Natural killer cell (primary cell): ENCODE measurements around the gene FAAH. TPM values are rescaled to one million over a fixed set of nuclear protein-coding genes. Genes with fewer than 3 reads are reported as not detected.

Experiments
- ATAC-seq, 3 donors: fragments of 150-1000 bp in 2 of 3; fragments of 200-7000 bp in 1 of 3; cut with Tn5 transposase; 1 replicate in 1 of 3; 2 replicates in 2 of 3; pipeline ENCODE4 v1.10.0; 2021; ENCODE audit warnings: mild to moderate bottlenecking in 2 of 3, moderate library complexity in 2 of 3
- DNase-seq, 2 donors: peaks; one replicate each; pipeline versions ENCODE4 v3.0.0 to v3.0.0-alpha.2; 2013 to 2021; ENCODE audit warnings: mixed read lengths in 1 of 2
- H3K27ac ChIP-seq: one replicate; pipeline ENCODE4 v1.5.1; 2013; ENCODE audit warnings: mild to moderate bottlenecking, low read length
- H3K27me3 ChIP-seq: one replicate; pipeline ENCODE4 v1.6.1; 2013; ENCODE audit warnings: low read length; ENCODE audit not compliant: control insufficient read depth, insufficient read depth
- H3K36me3 ChIP-seq: one replicate; pipeline ENCODE4 v1.6.1; 2013; ENCODE audit warnings: low read length; ENCODE audit not compliant: control insufficient read depth, insufficient read depth
- H3K4me1 ChIP-seq: one replicate; pipeline ENCODE4 v1.6.1; 2013; ENCODE audit warnings: low read length; ENCODE audit not compliant: control insufficient read depth, insufficient read depth
- H3K4me3 ChIP-seq: one replicate; pipeline ENCODE4 v1.5.1; 2013; ENCODE audit warnings: low read length
- H3K9me3 ChIP-seq: one replicate; pipeline ENCODE4 v1.6.1; 2013; ENCODE audit warnings: low read length; ENCODE audit not compliant: control insufficient read depth, insufficient read depth
- H3K27ac Mint-ChIP-seq, 2 donors: one replicate each; pipeline ENCODE4 v1.8.0; 2022; ENCODE audit warnings: mild to moderate bottlenecking in 2 of 2, mixed read lengths in 2 of 2, moderate library complexity in 1 of 2
- H3K27me3 Mint-ChIP-seq, 2 donors: one replicate each; pipeline ENCODE4 v1.8.0; 2022; ENCODE audit warnings: low read depth in 2 of 2, mixed read lengths in 2 of 2
- H3K36me3 Mint-ChIP-seq: one replicate; pipeline ENCODE4 v1.8.0; 2022; ENCODE audit warnings: mixed read lengths
- H3K4me1 Mint-ChIP-seq, 2 donors: one replicate each; pipeline ENCODE4 v1.8.0; 2022; ENCODE audit warnings: mixed read lengths in 2 of 2
- H3K4me3 Mint-ChIP-seq: one replicate; pipeline ENCODE4 v1.8.0; 2022; ENCODE audit warnings: mild to moderate bottlenecking, moderate library complexity, mixed read lengths
- H3K9me3 Mint-ChIP-seq, 2 donors: one replicate each; pipeline ENCODE4 v1.8.0; 2022; ENCODE audit warnings: mixed read lengths in 2 of 2
- WGBS: methylation state at CpG from one replicate; pipeline ENCODE4 v1.1.7; 2013; ENCODE audit warnings: missing lambda C conversion rate; ENCODE audit not compliant: insufficient coverage; 5-methylcytosine and 5-hydroxymethylcytosine counted together
- intact Hi-C: fragments of 100-400 bp; cut with micrococcal nuclease; formaldehyde crosslinking; loops from one replicate; pipeline ENCODE4 v1.14.2; 2022
- total RNA-seq, 4 donors: library from RNA; stranded (reverse); fragments of 120-200 nt in 1 of 4; gene quantifications; one replicate each; pipeline versions ENCODE4 v1.2.3 to v1.2.4, GENCODE V29; 2013 to 2022
- TF ChIP-seq, protein P1 (sequence below): fragments of 200-600 bp; IDR thresholded peaks from one replicate; pipeline ENCODE4 v1.8.0; 2022; ENCODE audit warnings: antibody characterized with exemption

FAAH gene
- total RNA-seq, 3 donors from 2014 or later (not counting 1 experiment from before 2014, with no cell fraction given) = 4.7 to 10.0 (median 7.9) TPM

DNA sequence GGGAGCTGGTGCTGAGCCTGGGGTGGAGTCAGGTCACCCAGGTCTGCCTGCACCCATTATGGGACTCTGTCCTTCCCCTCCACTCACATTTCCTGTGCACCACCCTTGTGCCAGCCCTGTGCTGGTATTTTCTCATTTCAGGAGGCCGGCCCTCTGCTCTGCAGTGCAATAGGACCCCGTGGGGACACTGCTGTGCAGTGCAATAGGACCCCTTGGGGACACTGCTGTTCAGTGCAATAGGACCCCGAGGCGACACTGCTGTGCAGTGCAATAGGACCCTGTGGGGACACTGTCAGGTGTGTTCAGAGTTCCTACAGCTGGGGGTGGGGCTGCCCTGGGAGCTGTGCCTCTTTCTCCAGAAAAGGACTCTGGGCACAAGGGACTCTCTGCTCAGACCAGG lies 59.3 kb downstream of the FAAH start:
- 59% methylated on average over 4 of the region's 4 CpGs for WGBS
- Mint-ChIP-seq H3K4me1 (peaks cover 0 to 7% of the 10 kb centered on the region in 2 donors), H3K9me3 (no peaks in the 10 kb centered on the region), H3K4me3 (no peak overlapping the region), H3K27me3 (peaks cover 39 to 53% of the 10 kb centered on the region in 2 donors), H3K36me3 (no peaks in the 10 kb centered on the region), H3K27ac (no peak overlapping the region)
- Histone ChIP-seq H3K4me3 (no peak overlapping the region), H3K27me3 (peaks cover 3% of the 10 kb centered on the region), H3K27ac (no peak overlapping the region), H3K36me3 (no peaks in the 10 kb centered on the region), H3K4me1 (peaks cover 3% of the 10 kb centered on the region), H3K9me3 (no peaks in the 10 kb centered on the region)
- DNase-seq = no peak
- intact Hi-C loops = no loop called here
- TF ChIP-seq, protein P1, sequence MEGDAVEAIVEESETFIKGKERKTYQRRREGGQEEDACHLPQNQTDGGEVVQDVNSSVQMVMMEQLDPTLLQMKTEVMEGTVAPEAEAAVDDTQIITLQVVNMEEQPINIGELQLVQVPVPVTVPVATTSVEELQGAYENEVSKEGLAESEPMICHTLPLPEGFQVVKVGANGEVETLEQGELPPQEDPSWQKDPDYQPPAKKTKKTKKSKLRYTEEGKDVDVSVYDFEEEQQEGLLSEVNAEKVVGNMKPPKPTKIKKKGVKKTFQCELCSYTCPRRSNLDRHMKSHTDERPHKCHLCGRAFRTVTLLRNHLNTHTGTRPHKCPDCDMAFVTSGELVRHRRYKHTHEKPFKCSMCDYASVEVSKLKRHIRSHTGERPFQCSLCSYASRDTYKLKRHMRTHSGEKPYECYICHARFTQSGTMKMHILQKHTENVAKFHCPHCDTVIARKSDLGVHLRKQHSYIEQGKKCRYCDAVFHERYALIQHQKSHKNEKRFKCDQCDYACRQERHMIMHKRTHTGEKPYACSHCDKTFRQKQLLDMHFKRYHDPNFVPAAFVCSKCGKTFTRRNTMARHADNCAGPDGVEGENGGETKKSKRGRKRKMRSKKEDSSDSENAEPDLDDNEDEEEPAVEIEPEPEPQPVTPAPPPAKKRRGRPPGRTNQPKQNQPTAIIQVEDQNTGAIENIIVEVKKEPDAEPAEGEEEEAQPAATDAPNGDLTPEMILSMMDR = no peak
- ATAC-seq = peak in 1 of 3 donors; percentile 3

DNA sequence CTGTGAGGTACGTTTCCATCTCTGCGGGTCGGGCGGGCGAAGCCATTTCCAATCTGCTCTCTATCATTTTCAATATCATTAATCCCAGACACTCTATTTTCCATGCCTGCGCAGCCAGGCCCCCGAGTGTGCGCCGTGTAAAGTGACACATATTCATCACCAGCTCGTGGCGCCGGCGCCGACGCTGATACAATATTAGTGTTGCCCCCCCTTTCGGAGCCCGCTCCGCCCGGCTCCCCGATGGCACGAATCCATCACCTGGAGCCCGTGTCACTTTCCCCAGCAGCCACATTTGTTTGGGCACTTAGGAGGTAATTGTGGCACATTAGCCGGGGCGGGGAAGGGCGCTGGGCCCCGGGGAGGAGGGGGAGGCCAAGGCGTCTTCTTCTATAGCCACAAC lies 61.8 kb downstream of the FAAH start:
- H3K27me3 Mint-ChIP-seq = peaks cover 37 to 46% of the 10 kb centered on the region in 2 donors
- no peak for DNase-seq
- 93% methylated on average over 27 of the region's 27 CpGs for WGBS
- intact Hi-C loops = no loop called here
- TF ChIP-seq, protein P1 = no peak
- ATAC-seq = no peak
- no peak overlapping the region for H3K27ac Mint-ChIP-seq
- H3K9me3 ChIP-seq = no peaks in the 10 kb centered on the region
- no peak overlapping the region for H3K27ac ChIP-seq
- no peaks in the 10 kb centered on the region for H3K36me3 Mint-ChIP-seq
- no peaks in the 10 kb centered on the region for H3K4me1 Mint-ChIP-seq
- H3K4me3 Mint-ChIP-seq = no peak overlapping the region
- H3K4me1 ChIP-seq = no peaks in the 10 kb centered on the region
- H3K9me3 Mint-ChIP-seq = no peaks in the 10 kb centered on the region
- no peak overlapping the region for H3K4me3 ChIP-seq
- no peaks in the 10 kb centered on the region for H3K27me3 ChIP-seq
- no peaks in the 10 kb centered on the region for H3K36me3 ChIP-seq

DNA sequence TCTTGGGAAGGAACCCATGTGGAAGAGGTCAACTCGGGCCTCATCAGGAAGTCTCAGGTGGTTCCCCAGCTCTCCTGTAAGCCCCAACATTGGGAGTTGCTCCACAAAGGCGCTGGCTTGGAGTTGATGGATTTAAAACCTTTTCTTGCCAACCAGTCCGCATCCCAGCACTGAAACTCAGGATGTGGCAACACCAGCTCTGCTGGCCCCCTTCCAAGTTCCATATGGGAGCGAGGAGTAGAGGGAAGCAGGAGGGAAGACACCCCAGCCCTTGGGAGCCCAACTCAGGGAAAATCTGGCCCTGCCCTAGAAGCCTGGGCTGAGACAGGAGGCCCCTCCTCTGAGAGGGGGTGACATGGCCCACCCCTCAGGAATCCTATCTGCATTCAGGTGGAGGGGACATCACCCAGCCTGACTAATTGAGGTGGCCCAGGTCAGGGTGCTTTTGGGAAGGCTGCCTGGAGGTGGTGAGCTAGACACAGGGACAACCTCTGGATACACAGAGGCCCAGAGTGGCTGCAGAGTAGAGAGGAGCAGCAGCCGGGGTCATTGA lies 62.4 kb downstream of the FAAH start:
- Mint-ChIP-seq H3K9me3 (no peaks in the 10 kb centered on the region), H3K27ac (no peak overlapping the region), H3K4me3 (no peak overlapping the region), H3K27me3 (peaks cover 35 to 44% of the 10 kb centered on the region in 2 donors), H3K4me1 (no peaks in the 10 kb centered on the region), H3K36me3 (no peaks in the 10 kb centered on the region)
- H3K27ac ChIP-seq = no peak overlapping the region
- intact Hi-C loops = no loop called here
- no peak for DNase-seq
- no peaks in the 10 kb centered on the region for H3K4me1 ChIP-seq
- WGBS = 82% methylated on average over 5 of the region's 5 CpGs
- no peaks in the 10 kb centered on the region for H3K36me3 ChIP-seq
- H3K27me3 ChIP-seq = no peaks in the 10 kb centered on the region
- no peak for ATAC-seq
- no peak overlapping the region for H3K4me3 ChIP-seq
- TF ChIP-seq, protein P1 = no peak
- H3K9me3 ChIP-seq = no peaks in the 10 kb centered on the region

DNA sequence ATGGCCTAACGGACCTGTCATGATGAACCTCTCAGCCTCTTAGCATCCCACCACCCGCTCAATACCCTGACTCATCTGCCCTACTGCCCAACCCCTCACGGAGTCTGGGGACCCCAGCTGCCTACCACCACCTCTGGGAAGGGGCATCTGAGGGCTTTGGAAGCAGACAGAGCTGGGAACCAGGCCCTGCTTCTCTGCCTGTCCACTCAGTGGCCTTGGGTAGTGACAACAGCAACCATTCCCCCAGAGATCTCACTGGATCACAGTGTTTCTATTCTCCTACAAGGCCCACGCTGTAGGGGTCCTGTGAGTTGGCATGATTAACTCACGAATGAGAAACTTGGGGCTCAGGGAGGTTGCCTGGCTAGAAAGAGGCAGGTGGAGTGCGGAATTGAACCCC lies 63.1 kb downstream of the FAAH start:
- no peaks in the 10 kb centered on the region for H3K27me3 ChIP-seq
- no peaks in the 10 kb centered on the region for H3K9me3 Mint-ChIP-seq
- no peaks in the 10 kb centered on the region for H3K36me3 ChIP-seq
- no peaks in the 10 kb centered on the region for H3K9me3 ChIP-seq
- ATAC-seq = no peak
- H3K36me3 Mint-ChIP-seq = no peaks in the 10 kb centered on the region
- H3K4me3 ChIP-seq = no peak overlapping the region
- TF ChIP-seq, protein P1 = no peak
- 84% methylated on average over 6 of the region's 6 CpGs for WGBS
- no peaks in the 10 kb centered on the region for H3K4me1 Mint-ChIP-seq
- intact Hi-C loops = no loop called here
- DNase-seq = no peak
- H3K27ac Mint-ChIP-seq = no peak overlapping the region
- H3K27me3 Mint-ChIP-seq = peaks cover 33 to 40% of the 10 kb centered on the region in 2 donors
- H3K27ac ChIP-seq = no peak overlapping the region
- no peaks in the 10 kb centered on the region for H3K4me1 ChIP-seq
- no peak overlapping the region for H3K4me3 Mint-ChIP-seq
